ENCODE measurements around the gene TFRC.
"Not testable (repeated sequence)": the region's sequence is repeated elsewhere in the genome, so short reads cannot be mapped to it uniquely, and the experiment has no call there.

TFRC gene

GRCh38 chr3:196081834-196082618, at the start of gene TFRC:
TSS of gene TFRC (minus strand) at chr3:196082090. CDS start at chr3:196077099, 4,991 bp downstream.
- peak; percentile 52 for DNase-seq

DNA sequence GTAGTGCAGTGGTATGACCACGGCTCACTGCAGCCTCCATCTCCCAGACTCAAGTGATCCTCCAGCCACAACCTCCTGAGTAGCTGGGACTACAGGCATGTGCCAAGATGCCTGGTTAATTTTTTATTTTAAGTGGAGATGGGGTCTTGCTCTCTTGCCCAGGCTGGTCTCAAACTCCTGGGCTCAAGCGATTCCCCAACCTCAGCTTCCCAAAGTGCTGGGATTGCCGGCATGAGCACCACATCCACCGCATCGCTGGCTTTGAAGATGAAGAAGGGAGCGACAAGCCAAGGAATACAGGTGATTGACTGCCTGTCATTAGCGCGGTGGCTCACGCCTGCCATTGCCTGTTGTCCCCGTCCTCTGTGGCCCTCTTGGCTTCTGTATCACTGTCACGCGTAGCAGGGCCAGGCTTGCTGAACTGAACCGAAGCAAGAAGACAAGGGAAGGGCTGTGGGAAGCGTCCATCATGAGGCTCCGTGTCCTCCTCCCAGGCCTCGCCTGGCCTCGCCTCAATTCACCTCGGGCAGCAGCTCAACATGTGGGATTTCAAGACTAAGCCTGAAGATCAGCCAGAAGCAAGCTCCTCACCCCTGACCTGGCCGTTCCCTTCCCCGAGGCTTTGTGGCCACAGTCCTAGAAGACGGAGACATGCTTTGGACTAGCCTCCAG, 46.4 kb upstream of the TFRC start:
- DNase-seq: no peak

DNA sequence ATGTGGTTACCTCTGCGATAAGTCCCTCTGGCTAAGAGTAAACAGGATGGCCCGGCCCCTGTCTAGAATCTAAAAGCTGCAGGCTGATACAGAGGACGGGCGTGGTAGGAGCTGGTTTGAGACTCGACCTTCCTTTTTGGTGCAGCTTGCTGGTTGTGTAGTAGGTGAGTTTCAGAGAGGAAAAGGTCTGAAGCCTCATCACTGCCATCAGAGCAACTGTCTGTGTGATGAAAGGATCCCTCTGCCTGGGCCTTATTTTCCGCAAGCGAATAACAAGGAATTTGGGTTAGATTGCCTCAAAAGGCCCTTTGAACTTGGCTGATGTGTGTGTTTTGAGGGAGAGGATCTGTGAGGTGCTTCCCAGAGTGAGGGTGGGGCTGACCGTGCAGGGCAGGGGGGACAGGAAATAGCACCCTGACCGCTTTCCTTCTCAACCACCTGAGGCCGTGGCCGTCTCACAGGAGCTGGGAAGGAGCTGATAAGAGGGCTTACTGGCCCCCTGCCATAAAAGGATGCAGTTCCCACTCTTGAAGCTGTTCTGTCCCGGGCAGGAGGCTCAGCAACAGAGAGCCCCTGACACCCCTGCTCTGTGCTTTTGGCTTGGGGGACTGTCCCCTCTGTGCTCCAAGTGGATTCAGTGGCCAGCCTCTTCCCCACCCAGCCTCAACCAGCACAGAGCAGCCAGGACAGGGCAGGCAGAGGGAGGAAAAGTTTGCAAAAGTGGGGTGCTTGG, 45.6 kb upstream of the TFRC start:
- DNase-seq: no peak

- no peak for DNase-seq
Observed at GRCh38 chr3:196124608-196125007, 42.7 kb upstream of the TFRC start.

DNA sequence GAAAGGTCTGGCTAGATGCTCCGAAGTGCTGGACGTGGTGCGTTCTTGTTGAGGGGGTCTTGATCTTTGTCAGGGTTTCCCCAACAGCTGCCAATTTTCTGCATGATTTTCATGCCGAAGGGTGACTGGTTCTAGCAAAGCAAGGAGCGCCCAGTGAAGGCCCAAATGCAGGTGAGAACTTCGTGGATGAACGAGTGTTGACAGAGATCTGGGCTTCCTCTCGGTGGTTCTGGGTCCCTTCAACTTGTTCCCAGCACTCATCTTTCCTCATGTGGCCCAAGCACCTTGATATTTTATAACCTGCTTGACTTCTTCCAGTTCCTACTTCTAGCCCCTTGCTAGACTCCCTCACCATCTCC, 40.8 kb upstream of the TFRC start:
- no peak for DNase-seq

- no peak for DNase-seq
Observed at GRCh38 chr3:196122021-196122687, 40.3 kb upstream of the TFRC start.

GRCh38 chr3:196121066-196121465, 39.2 kb upstream of the TFRC start:
- no peak for DNase-seq

- no peak for DNase-seq
Observed at GRCh38 chr3:196120291-196120951, 38.5 kb upstream of the TFRC start.

GRCh38 chr3:196117809-196118208, 35.9 kb upstream of the TFRC start:
- no peak for DNase-seq

DNA sequence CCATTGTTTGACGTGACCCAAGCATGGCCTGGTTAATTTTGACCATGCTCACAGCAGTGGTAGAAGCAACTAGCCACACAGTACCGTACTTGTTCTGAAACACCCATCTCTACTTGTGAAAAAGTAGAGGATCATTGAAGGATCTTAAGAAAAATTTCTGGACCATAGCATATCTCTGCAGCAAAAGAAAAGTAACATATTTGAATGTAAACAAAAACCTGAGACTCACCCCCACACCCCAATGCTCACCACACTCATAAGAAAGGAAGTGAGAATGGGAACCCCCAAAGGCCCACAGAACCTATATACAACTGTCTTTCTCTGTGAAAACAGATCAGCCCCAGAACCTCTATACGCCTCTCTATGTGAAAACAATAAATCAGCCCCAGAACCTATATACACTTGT, 33.8 kb upstream of the TFRC start:
- DNase-seq: no peak

- no peak for DNase-seq
Observed at GRCh38 chr3:196111939-196112386, 30.1 kb upstream of the TFRC start.

- DNase-seq: peak; percentile 23
Observed at GRCh38 chr3:196108075-196108743, 26.3 kb upstream of the TFRC start.

DNA sequence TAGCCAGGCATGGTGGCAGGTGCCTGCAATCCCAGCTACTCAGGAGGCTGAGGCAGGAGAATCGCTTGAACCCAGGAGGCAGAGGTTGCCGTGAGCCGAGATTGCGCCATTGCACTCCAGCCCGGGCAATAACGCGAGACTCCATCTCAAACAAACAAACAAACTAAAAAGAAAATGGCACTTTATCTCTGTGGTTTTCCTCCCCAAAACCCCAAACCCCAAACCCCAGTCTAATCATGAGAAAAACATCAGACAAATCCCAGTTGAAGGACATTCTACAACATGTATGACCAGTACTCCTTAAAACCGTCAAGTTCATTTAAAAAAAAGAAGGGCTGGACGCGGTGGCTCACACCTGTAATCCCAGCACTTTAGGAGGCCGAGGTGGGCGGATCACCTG, 22.8 kb upstream of the TFRC start:
- not testable (repeated sequence) for DNase-seq

DNA sequence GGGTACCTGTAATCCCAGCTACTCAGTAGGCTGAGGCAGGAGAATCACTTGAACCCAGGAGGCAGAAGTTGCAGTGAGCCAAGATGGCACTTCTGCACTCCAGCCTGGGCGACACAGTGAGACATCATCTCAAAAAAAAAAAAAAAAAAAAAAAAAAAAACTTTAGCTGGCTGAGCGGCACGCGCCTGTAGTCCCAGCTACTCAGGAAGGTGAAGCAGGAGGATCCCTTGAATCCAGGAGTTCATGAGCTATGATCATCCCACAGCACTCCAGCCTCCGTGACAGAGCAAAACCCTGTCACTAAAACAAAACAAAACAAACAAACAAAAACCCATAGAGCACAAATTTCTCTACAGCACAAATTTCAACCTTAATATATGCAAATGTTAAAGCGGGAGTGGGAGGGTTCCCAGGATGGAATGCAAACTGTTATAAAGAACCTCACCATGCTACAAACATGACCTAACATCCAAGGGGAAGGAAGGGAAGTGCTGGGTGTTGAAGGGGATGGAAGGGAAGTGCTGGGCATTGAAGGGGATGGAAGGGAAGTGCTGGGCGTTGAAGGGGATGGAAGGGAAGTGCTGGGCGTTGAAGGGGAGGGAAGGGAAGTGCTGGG, 16.6 kb upstream of the TFRC start:
- DNase-seq: not testable (repeated sequence)

DNA sequence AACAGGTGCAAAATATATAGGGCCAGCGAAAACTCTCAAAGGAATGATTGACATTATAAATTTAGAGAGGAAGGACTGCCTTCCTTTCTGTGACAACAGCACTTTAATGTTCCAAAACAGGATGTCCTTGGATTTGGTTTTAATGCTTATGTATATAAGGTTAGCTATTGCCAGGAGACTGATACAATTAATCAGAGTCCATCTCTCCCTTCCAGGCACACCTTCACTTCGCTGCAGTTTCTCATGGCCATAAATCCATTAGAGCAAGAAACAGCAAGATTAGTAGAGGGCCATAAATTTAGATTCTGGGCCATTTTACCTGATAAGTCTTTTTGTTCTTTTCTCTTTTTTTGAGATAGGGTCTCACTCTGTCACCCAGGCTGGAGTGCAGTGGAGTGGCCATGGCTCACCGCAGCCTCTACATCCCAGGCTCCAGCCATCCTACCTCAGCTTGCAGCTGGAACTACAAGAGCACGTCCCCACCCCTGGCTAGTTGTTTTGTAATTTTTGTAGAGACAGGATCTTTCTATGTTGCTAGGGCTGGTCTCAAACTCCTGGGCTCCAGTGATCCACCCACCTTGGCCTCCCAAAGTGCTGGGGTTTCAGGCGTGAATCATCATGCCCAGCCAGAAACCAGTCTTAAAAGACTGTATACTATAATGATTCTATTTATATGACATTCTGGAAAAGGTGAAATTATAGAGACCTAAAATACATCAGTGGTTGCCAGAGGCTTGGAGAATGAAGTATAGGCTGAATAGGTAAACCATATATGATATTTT, 15.7 kb upstream of the TFRC start:
- DNase-seq: no peak

- no peak for DNase-seq
Observed at GRCh38 chr3:196096382-196096953, 14.6 kb upstream of the TFRC start.

DNA sequence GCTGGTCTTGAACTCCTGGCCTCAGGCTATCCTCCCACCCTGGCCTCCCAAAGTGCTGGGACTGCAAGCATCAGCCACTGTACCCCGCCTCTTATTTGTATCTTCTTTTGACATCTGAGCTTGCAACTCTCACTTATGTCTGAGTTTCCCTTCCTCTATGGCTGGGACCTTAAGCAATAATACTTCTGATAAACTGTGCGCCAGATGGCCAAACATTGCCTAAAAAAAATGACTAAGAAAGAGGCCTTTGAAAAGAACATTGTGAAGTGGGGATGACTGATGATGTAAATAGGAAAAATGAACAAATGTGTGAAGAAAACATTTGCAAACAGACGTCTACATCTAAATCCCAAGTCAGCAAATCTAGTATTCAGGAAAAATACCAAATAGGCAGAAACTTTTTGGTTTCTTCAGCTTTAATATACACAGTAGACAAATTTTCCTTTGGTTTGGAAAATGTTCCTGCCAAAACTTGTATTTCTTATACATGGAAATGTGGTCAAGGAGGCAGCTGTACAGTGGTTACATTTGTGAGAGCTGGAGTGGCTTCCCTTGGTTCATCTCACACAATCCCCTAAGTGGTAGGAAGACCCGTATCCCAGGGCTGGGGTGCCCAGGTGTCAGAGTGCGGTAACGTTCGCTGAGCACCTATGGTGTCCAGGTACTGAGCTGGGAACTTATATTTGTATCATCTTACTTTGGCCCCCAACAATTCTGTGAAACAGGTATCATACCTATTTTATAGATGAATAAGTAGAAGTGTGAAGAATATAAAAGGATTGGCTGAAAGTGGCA, 11.6 kb upstream of the TFRC start:
- no peak for DNase-seq

DNA sequence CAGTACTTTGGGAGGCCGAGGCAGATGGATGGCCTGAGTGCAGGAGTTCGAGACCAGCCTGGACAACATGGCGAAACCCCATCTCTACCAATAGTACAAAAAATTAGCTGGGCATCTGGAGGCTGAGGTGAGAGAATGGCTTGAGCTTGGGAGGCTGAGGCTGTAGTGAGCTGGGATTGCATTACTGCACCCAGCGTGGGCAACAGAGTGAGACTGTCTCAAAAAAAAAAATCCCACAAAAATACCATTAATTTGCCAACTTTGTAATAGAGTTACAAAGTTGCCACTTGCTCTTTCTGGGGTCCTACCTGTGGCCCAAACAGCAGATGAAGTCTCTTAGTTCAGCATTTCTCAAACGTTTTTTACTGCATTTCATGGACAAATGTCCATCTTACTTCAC, 6.0 kb upstream of the TFRC start:
- DNase-seq: no peak

DNA sequence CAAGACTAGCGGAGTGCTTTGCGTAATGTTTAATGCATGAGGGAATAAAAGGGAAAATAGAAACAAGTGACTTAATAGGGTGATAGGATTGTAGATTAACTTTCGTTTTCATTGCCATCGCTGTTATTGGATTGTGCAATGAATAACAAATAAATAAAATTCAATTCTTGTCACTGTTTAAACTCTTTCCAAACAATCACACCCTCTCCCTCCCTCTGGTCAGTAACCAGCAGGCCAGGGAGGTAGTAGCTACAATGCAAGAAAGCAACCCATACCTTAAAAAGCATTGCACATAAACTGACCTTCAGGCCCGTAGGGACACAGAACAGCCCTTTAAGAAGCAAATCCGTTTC, 705 bp upstream of the TFRC start:
- DNase-seq: no peak

Measured in NCI-H187 treated with DMSO at 0.1 percent for 48 hours (cell line).